Osteoblast (primary cell): ENCODE results near the gene CRAMP1. TPM values are rescaled to one million over a fixed set of nuclear protein-coding genes. Genes with fewer than 3 reads are reported as not detected.

Experiments used
- DNase-seq: peaks from one replicate; pipeline ENCODE4 v3.0.0; 2011; ENCODE audit warnings: low spot score, mixed read lengths; ENCODE audit not compliant: insufficient read length; ENCODE audit errors: missing footprints
- H2AFZ ChIP-seq: 2 replicates; pipeline ENCODE4 v1.6.0; 2011; ENCODE audit warnings: mild to moderate bottlenecking, low read length
- H3K27ac ChIP-seq: 2 replicates; pipeline ENCODE4 v1.5.1; 2011; ENCODE audit warnings: mild to moderate bottlenecking, low read depth, low read length, moderate library complexity
- H3K27me3 ChIP-seq: 2 replicates; pipeline ENCODE4 v1.6.0; 2012; ENCODE audit warnings: mild to moderate bottlenecking, control low read depth, inconsistent platforms, low read length, moderate library complexity; ENCODE audit not compliant: insufficient read depth
- H3K36me3 ChIP-seq: 2 replicates; pipeline ENCODE4 v1.5.1; 2011; ENCODE audit warnings: mild to moderate bottlenecking, low read length, control low read depth, moderate library complexity; ENCODE audit not compliant: insufficient read depth
- H3K4me1 ChIP-seq: 2 replicates; pipeline ENCODE4 v1.5.1; 2011; ENCODE audit warnings: mild to moderate bottlenecking, low read length, control low read depth, moderate library complexity; ENCODE audit not compliant: insufficient read depth
- H3K4me2 ChIP-seq: 2 replicates; pipeline ENCODE4 v1.6.0; 2011; ENCODE audit warnings: mild to moderate bottlenecking, low read length; ENCODE audit not compliant: insufficient read depth
- H3K4me3 ChIP-seq: fragments of 200-600 bp; sonication (generic); 3 replicates; pipeline ENCODE4 v1.5.1; 2012; ENCODE audit warnings: mild to moderate bottlenecking, low read length, inconsistent platforms; ENCODE audit not compliant: insufficient read depth
- H3K79me2 ChIP-seq: 2 replicates; pipeline ENCODE4 v1.6.0; 2012; ENCODE audit warnings: mild to moderate bottlenecking, low read length, control low read depth, inconsistent platforms; ENCODE audit not compliant: insufficient read depth
- H3K9me3 ChIP-seq: 2 replicates; pipeline ENCODE4 v1.5.1; 2011; ENCODE audit warnings: low read depth, low read length, control low read depth
- H4K20me1 ChIP-seq: 2 replicates; pipeline ENCODE4 v1.6.0; 2012; ENCODE audit warnings: mild to moderate bottlenecking, low read length, control low read depth; ENCODE audit not compliant: insufficient read depth
- total RNA-seq: library from RNA; depleted of rRNA; stranded (reverse); fragments of >200 nt; gene quantifications from 2 replicates; pipeline ENCODE4 v1.2.3, GENCODE V29; 2012
- TF ChIP-seq, protein P1 (sequence below): IDR thresholded peaks from 2 replicates; pipeline ENCODE4 v1.5.1; 2011; ENCODE audit warnings: mild to moderate bottlenecking, low read depth, low read length, moderate library complexity; ENCODE audit errors: extremely low read depth

Gene CRAMP1
- total RNA-seq, 1 donor = 11.2 TPM

DNA sequence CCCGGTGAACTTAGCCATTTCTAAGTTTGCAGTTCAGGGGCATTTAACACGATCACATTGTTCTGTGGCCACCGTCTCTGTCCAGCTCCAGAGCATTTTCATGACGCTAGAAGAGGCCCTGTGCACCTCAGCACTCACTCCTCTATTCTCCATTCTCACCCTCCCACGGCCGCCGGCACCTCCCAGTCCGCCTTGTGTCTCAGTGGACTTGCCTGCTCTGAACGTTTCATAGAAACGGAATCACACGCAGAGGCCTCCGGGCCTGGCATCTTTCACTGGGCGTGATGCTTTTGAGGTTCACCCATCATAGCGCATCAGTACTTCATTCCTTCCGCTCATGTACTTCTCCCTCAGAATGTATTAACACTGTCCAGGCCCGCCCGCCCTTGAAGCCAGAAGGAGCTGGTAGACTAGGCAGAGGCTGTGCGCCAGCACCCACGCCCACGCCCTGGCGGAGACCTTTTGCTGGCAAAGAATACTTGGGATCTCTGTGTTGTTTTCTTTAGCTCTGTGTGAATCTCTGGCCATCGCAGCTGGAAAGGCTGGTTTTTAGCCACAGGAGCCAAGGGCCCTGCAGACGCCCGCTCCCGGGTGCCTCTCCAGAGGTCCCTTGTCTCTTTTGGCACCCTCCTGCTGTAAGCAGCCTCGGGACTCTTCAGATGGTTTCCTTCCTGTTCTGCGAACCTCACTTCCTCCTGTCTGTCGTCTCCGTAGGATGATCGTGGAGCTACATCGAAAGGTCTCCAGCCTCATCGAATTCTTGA, 42.5 kb downstream of the CRAMP1 start:
- Histone ChIP-seq H3K27ac (no peak overlapping the region), H3K4me1 (no peaks in the 10 kb centered on the region), H3K79me2 (peaks cover 12% of the 10 kb centered on the region), H3K36me3 (peaks cover 52% of the 10 kb centered on the region), H4K20me1 (peaks cover 18% of the 10 kb centered on the region), H2AFZ (no peak overlapping the region), H3K9me3 (no peaks in the 10 kb centered on the region), H3K27me3 (no peaks in the 10 kb centered on the region), H3K4me2 (no peak overlapping the region), H3K4me3 (no peak overlapping the region)
- no peak for DNase-seq
- TF ChIP-seq, protein P1, sequence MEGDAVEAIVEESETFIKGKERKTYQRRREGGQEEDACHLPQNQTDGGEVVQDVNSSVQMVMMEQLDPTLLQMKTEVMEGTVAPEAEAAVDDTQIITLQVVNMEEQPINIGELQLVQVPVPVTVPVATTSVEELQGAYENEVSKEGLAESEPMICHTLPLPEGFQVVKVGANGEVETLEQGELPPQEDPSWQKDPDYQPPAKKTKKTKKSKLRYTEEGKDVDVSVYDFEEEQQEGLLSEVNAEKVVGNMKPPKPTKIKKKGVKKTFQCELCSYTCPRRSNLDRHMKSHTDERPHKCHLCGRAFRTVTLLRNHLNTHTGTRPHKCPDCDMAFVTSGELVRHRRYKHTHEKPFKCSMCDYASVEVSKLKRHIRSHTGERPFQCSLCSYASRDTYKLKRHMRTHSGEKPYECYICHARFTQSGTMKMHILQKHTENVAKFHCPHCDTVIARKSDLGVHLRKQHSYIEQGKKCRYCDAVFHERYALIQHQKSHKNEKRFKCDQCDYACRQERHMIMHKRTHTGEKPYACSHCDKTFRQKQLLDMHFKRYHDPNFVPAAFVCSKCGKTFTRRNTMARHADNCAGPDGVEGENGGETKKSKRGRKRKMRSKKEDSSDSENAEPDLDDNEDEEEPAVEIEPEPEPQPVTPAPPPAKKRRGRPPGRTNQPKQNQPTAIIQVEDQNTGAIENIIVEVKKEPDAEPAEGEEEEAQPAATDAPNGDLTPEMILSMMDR = no peak

DNA sequence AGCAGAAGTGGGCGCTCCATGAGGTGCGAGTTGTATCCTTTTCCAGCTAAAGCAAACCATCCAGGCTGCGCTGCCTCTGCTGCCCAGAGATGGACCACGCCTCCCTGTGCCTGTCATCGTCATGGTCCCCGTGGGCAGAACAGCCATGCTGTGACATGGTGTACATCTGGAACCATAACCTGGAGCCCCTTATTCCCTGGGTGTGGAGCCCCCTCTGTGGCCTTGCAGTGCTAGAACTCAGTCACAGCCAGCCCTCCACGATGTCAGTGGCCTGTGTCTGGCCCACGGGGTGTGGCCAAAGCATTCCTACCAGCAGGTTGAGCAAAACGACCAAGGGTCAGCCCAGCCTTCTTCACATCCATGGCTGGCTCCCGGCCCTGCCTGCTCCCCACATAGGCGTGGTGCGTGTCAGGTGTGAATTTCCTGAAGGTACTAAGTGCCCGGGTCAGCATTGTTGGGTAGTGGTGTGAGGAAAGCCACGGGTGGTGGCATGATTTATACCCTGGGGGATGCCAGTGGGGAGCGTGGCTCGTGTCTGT, 43.2 kb downstream of the CRAMP1 start:
- DNase-seq = no peak
- Histone ChIP-seq H3K79me2 (peaks cover 9% of the 10 kb centered on the region), H3K9me3 (no peaks in the 10 kb centered on the region), H4K20me1 (peaks cover 18% of the 10 kb centered on the region), H2AFZ (no peak overlapping the region), H3K4me1 (no peaks in the 10 kb centered on the region), H3K4me3 (no peak overlapping the region), H3K36me3 (peaks cover 57% of the 10 kb centered on the region), H3K27ac (no peak overlapping the region), H3K27me3 (no peaks in the 10 kb centered on the region), H3K4me2 (no peak overlapping the region)
- TF ChIP-seq, protein P1 = no peak

DNA sequence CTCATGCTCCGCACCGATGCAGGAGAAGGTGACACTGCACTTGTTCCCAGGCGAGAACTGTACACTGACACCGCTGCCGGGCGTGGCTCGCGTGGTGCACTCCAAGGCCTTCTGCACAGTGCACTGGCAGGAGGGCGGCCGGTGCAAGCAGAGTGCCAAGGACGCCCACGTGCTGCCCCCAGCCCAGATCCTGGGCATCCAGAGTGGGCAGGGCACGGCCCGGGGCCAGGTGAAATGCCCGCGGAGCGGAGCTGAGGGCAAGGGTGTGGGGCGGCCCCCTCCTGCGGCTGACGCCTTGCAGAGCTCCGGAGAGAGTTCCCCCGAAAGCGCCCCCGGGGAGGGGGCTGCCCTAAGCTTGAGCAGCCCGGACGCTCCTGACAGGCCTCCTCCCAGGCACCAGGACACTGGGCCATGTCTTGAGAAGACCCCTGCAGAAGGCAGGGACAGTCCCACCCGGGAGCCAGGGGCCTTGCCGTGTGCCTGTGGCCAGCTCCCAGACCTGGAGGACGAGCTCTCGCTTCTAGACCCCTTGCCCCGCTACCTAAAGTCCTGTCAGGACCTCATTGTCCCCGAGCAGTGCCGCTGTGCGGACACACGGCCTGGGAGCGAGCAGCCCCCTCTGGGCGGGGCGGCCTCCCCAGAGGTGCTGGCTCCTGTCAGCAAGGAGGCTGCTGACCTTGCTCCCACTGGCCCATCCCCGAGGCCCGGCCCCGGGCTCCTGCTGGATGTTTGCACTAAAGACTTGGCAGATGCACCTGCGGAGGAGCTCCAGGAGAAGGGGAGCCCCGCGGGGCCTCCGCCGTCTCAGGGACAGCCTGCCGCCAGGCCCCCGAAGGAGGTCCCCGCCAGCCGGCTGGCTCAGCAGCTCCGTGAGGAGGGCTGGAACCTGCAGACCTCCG, 44.0 kb downstream of the CRAMP1 start:
- H3K36me3 ChIP-seq = peaks cover 57% of the 10 kb centered on the region
- TF ChIP-seq, protein P1 = no peak

More for the DNA sequence above, 44.0 kb downstream of the CRAMP1 start:
- Histone ChIP-seq H3K27me3 (no peaks in the 10 kb centered on the region), H3K9me3 (no peaks in the 10 kb centered on the region), H4K20me1 (peaks cover 14% of the 10 kb centered on the region), H3K27ac (no peak overlapping the region), H3K79me2 (peaks cover 4% of the 10 kb centered on the region), H3K4me3 (no peak overlapping the region), H2AFZ (no peak overlapping the region), H3K4me2 (no peak overlapping the region), H3K4me1 (no peaks in the 10 kb centered on the region)
- DNase-seq = no peak
